Keratinocyte (primary cell): Measurements from ENCODE around the gene RASAL2. TPM values are rescaled to one million over a fixed set of nuclear protein-coding genes. Genes with fewer than 3 reads are reported as not detected.

ENCODE experiments used
- DNase-seq: peaks from one replicate; pipeline ENCODE4 v3.0.0-alpha.2; 2011; ENCODE audit warnings: low read depth, missing footprints, low spot score
- FAIRE-seq: peaks from 2 replicates; lab custom pipeline; 2011; peaks lifted over from hg19 to GRCh38; lab: Jason Lieb, UNC
- H2AFZ ChIP-seq: 2 replicates; pipeline ENCODE4 v1.6.0; 2012; ENCODE audit warnings: low read length, control low read depth, inconsistent platforms; ENCODE audit not compliant: control insufficient read depth
- H3K27ac ChIP-seq: 2 replicates; pipeline ENCODE4 v1.5.1; 2011; ENCODE audit warnings: low read length; ENCODE audit not compliant: control insufficient read depth, insufficient read depth
- H3K27me3 ChIP-seq: 3 replicates; pipeline ENCODE4 v1.6.0; 2011; ENCODE audit warnings: low read length; ENCODE audit not compliant: control insufficient read depth, insufficient read depth; ENCODE audit errors: extremely low read depth
- H3K36me3 ChIP-seq, 2 experiments: 2 replicates in 1 of 2; 3 replicates in 1 of 2; pipeline ENCODE4 v1.5.1; 2011; ENCODE audit warnings: low read length in 2 of 2, mild to moderate bottlenecking in 1 of 2; ENCODE audit not compliant: control insufficient read depth in 2 of 2, insufficient read depth in 2 of 2; ENCODE audit errors: extremely low read depth in 1 of 2
- H3K4me1 ChIP-seq: 3 replicates; pipeline ENCODE4 v1.5.1; 2011; ENCODE audit warnings: low read length; ENCODE audit not compliant: control insufficient read depth, insufficient read depth; ENCODE audit errors: extremely low read depth
- H3K4me2 ChIP-seq: 3 replicates; pipeline ENCODE4 v1.6.0; 2011; ENCODE audit warnings: low read depth, low read length; ENCODE audit not compliant: control insufficient read depth, insufficient read depth; ENCODE audit errors: extremely low read depth
- H3K4me3 ChIP-seq, 3 experiments: fragments of 200-600 bp in 1 of 3; sonication (generic) in 1 of 3; 2 replicates in 2 of 3; 3 replicates in 1 of 3; pipeline ENCODE4 v1.5.1; 2011 to 2016; ENCODE audit warnings: low read length in 3 of 3, mild to moderate bottlenecking in 3 of 3, control low read depth in 2 of 3, inconsistent platforms in 1 of 3, low read depth in 1 of 3, mixed read lengths in 1 of 3, mixed run types in 1 of 3, moderate library complexity in 1 of 3; ENCODE audit not compliant: control insufficient read depth in 2 of 3, insufficient read depth in 2 of 3; ENCODE audit errors: extremely low read depth in 1 of 3
- H3K79me2 ChIP-seq: 2 replicates; pipeline ENCODE4 v1.6.0; 2012; ENCODE audit warnings: low read length; ENCODE audit not compliant: control insufficient read depth, insufficient read depth
- H3K9ac ChIP-seq: 3 replicates; pipeline ENCODE4 v1.6.0; 2011; ENCODE audit warnings: low read length; ENCODE audit not compliant: control insufficient read depth, insufficient read depth; ENCODE audit errors: extremely low read depth
- H3K9me1 ChIP-seq: 3 replicates; pipeline ENCODE4 v1.6.0; 2011; ENCODE audit warnings: low read length; ENCODE audit not compliant: control insufficient read depth, insufficient read depth; ENCODE audit errors: extremely low read depth
- H3K9me3 ChIP-seq: 2 replicates; pipeline ENCODE4 v1.5.1; 2012; ENCODE audit warnings: low read depth, low read length; ENCODE audit not compliant: control insufficient read depth
- H4K20me1 ChIP-seq: 3 replicates; pipeline ENCODE4 v1.6.0; 2011; ENCODE audit warnings: low read length; ENCODE audit not compliant: control insufficient read depth, insufficient read depth; ENCODE audit errors: extremely low read depth
- CTCF ChIP-seq, 3 experiments: IDR thresholded peaks in 1 of 3; conservative IDR thresholded peaks in 1 of 3; optimal IDR thresholded peaks in 1 of 3; 2 replicates in 2 of 3; 3 replicates in 1 of 3; pipeline versions ENCODE3 to v1.5.1; 2011; ENCODE audit warnings: low read length in 3 of 3, mild to moderate bottlenecking in 3 of 3, moderate library complexity in 2 of 3, control low read depth in 1 of 3, inconsistent platforms in 1 of 3; ENCODE audit not compliant: insufficient read depth in 2 of 3; ENCODE audit errors: extremely low read depth in 1 of 3
- EZH2 ChIP-seq: IDR thresholded peaks from one replicate; pipeline ENCODE4 v1.6.1; 2012; ENCODE audit warnings: inconsistent platforms, mild to moderate bottlenecking, low read length, moderate library complexity
- dilution Hi-C: fragments of 300-500 bp; cut with MboI; formaldehyde crosslinking; loops from one replicate; pipeline ENCODE4 v1.7.0; 2020; ENCODE audit warnings: low sequenced_read_pairs; ENCODE audit not compliant: extremely low pct_ligation_motif_present
- polyA plus RNA-seq, 5 experiments: library from polyadenylated mRNA; depleted of rRNA in 3 of 5; stranded (reverse) in 3 of 5; stranded (forward) in 1 of 5; unstranded in 1 of 5; fragments of >200 nt; gene quantifications; 1 replicate in 1 of 5; 2 replicates in 3 of 5; 3 replicates in 1 of 5; pipeline versions ENCODE4 v1.2.1 to v1.2.3, GENCODE V29; 2011 to 2012; ENCODE audit warnings: missing spikeins in 2 of 5, low read depth in 1 of 5, low replicate concordance in 1 of 5

RASAL2 gene
- polyA plus RNA-seq, 1 donor (not counting 4 experiments of a cell fraction or from before 2014, with no cell fraction given), result 27.2 TPM

- no peaks in the 10 kb centered on the region for H3K79me2 ChIP-seq
- TF ChIP-seq CTCF (optimal IDR thresholded peaks at IDR 0.05 in 1 of 3, IDR thresholded peaks at IDR 0.05 in 1 of 3, conservative IDR thresholded peaks at IDR 0.05 in 1 of 3; ENCODE audit: extremely low read depth in 1 of 3, insufficient read depth in 2 of 3, low read length in 3 of 3), result no peak
- no peak for TF ChIP-seq EZH2
- no peaks in the 10 kb centered on the region for H3K27me3 ChIP-seq
- H4K20me1 ChIP-seq, result no peaks in the 10 kb centered on the region
- no peak for FAIRE-seq
- H3K9ac ChIP-seq, result no peak within 1 kb of the TSS
- peak within 1 kb of the TSS; percentile 30 for H2AFZ ChIP-seq
- no peaks in the 10 kb centered on the region for H3K9me3 ChIP-seq
- H3K27ac ChIP-seq, result no peak within 1 kb of the TSS
- dilution Hi-C loops, result no loop called here
- no peak within 1 kb of the TSS for H3K4me2 ChIP-seq
- peaks cover 7% of the 10 kb centered on the region for H3K4me1 ChIP-seq
- no peaks in the 10 kb centered on the region for H3K36me3 ChIP-seq
- H3K4me3 ChIP-seq, result no peak within 1 kb of the TSS
- DNase-seq, result no peak
- H3K9me1 ChIP-seq, result no peaks in the 10 kb centered on the region
These were observed 418.8 kb downstream of the RASAL2 start, which contains the start of gene TEX35 for GRCh38 chr1:178512566-178513277. Gene TEX35 (plus strand): TSS chr1:178513109. CDS start chr1:178513189, 80 bp downstream.

GRCh38 chr1:178513278-178513983, 419.5 kb downstream of the RASAL2 start:
- Histone ChIP-seq H3K79me2 (no peaks in the 10 kb centered on the region), H2AFZ (peak overlapping the region; percentile 30), H3K27me3 (no peaks in the 10 kb centered on the region), H3K4me1 (peaks cover 7% of the 10 kb centered on the region), H3K27ac (no peak overlapping the region), H3K36me3 (no peaks in the 10 kb centered on the region), H3K9me1 (no peaks in the 10 kb centered on the region), H3K9me3 (no peaks in the 10 kb centered on the region), H3K4me3 (no peak overlapping the region), H3K9ac (no peak overlapping the region), H3K4me2 (no peak overlapping the region), H4K20me1 (no peaks in the 10 kb centered on the region)
- FAIRE-seq, result peak; percentile 87
- peak in 1 of 3 experiments; percentile 49 for TF ChIP-seq CTCF (optimal IDR thresholded peaks at IDR 0.05 in 1 of 3, IDR thresholded peaks at IDR 0.05 in 1 of 3, conservative IDR thresholded peaks at IDR 0.05 in 1 of 3; ENCODE audit: extremely low read depth in 1 of 3, insufficient read depth in 2 of 3, low read length in 3 of 3)
- no peak for TF ChIP-seq EZH2
- dilution Hi-C loops, result no loop called here
- no peak for DNase-seq
